Ramos (cell line): ENCODE data around the gene MED1.
"Not testable (repeated sequence)": the region's sequence is repeated elsewhere in the genome, so short reads cannot be mapped to it uniquely, and the experiment has no call there.

Source experiments
- in situ Hi-C: fragments of 300-500 bp; cut with MboI; formaldehyde crosslinking; loops from one replicate; pipeline ENCODE4 v1.14.3; 2022; ENCODE audit warnings: low sequenced_read_pairs; ENCODE audit not compliant: unreplicated experiment

The MED1 gene

DNA sequence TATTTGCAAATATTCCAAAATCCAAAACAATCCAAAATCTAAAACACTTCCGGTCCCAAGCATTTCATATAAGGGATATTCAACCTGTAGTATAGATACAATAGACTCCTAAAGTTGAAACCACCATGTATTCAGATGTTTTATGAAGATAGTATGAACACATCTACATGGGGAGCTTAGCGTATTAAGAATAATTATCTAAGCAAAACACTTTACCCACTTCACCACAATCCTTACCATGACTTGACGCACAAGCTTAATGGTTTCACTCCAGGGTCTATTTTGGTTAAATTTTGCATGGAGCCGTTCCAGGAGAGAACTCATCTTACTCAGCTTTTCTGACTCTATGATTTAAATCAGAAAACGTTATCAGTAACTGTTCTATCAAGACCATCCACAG, 3.5 kb downstream of the MED1 start:
- in situ Hi-C loops, result no loop called here

DNA sequence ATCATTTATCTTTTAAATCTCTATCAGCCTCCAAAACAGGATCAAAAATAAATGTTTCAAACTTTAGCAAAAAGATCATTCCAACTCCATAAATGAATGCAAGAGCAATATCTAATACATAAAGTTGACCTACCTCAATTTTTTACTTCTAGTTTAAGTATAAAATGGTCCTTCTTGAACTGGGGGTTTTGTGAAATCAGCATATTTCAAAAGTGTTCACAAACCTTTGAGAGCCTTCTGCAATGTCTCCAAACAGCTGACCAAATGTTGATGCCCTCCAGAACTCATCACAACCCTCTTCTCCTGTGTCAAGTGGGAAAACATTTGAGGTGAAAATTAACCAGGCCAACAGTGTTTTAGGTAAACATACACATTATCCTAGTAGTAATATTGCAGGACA, 7.7 kb downstream of the MED1 start:
- in situ Hi-C loops, result no loop called here

DNA sequence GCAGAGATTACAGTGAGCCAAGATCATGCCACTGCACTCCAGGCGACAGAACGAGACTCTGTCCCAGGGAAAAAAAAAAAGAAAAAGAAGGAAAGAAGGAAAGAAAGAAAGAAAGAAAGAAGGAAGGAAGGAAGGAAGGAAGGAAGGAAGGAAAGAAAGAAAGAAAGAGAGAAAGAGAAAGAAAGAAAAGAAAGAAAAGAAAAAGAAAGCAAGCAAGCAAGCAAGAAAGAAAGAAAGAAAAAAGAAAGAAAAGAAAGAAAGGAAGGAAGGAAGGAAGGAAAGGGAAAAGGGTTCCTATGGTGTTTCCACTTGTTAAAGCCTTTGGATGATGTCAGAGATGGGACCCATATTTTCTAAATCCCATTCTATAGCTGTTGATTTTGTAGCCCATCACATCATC, 11.2 kb downstream of the MED1 start:
- in situ Hi-C loops, result not testable (repeated sequence)

DNA sequence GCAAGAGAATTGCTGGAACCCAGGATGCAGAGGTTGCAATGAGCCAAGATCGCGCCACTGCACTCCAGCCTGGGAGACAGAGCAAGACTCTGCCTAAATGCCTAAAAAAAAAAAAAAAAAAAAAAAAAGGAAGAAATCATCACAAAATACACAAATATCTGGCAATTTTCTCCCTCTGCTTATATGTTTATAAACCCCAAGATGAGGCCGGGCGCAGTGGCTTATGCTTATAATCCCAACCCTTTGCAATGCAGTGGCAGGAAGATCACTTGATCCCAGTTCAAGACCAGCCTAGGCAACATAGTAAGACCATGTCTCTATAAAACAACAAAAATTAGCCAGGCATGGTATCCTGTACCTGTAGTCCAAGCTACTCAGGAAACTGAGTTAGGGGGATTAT, 21.5 kb downstream of the MED1 start:
- in situ Hi-C loops, result no loop called here

DNA sequence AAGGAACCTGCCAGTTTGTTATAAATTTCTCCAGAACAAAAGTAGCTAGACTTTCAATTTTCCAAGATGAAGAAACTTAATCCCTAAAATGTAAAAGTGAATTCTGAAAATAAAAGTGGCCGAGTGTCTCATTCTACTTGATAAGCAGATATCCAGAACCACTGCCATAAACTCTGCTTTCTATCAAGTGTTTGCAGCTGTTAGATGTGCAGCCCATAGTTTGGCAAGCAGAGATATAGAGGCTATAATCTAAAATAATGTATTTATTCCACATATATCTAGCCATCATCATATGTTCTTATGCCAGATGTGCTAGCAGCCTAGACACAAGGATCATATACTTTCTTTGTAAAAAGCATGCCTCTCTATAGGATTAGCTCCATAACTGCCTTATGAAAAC, 34.9 kb downstream of the MED1 start:
- in situ Hi-C loops, result no loop called here

DNA sequence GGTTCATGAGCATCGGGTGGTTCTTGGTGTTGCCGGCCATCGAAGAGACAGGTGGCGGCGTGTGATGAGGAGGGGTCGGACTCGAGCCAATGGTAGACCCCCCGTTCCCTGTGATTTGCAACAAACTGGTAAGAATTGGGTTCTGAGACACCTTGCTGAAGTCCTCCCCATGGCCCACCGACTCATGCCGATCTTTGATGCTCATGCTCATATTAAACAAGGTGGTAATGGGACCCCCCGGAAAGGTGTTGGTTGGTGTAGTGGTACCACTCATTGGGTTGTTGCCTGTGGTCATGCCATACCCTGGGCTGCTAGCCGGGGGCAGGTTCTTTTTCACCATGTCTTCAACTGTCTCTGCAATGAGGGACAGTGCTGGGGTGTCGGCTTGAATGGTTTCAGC, 40.8 kb downstream of the MED1 start:
- in situ Hi-C loops, result no loop called here

DNA sequence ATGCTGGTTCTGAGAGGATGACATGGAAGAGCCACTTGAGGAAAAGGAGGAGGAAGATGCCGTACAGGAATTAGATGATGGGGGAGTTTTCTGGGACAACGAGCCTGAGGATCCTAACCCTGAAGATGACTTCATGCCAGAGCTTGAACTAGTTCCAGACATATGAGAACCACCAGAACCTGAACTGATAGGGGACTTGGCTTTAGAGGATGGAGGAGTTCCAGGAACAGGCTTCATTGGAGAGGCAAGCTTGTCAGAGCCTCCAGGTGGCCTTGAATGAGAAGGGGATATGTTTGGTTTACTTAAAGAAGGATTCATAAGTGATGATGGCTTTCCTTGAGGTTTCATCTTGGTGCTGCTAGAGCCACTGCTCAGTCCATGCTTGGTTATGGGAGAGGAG, 42.7 kb downstream of the MED1 start:
- in situ Hi-C loops, result no loop called here

DNA sequence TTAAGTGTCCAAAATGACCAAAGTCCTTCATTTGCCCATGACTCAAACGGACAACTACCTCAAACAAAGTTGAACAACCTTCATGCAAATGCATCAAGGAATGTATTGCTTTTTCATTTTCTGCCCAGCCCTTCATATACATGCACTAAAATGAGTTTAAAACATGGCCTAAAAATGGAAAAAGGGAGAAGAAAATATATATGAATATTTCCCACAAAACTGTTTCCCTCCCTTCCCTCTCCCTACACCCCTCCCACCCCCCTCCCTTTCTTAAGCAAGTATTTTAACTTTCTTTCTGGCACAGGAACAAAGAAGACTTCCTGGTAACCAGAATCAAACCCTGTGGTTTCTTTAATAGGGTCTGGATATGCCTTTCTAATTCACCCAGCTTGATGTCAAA, 44.1 kb downstream of the MED1 start:
- in situ Hi-C loops, result no loop called here

DNA sequence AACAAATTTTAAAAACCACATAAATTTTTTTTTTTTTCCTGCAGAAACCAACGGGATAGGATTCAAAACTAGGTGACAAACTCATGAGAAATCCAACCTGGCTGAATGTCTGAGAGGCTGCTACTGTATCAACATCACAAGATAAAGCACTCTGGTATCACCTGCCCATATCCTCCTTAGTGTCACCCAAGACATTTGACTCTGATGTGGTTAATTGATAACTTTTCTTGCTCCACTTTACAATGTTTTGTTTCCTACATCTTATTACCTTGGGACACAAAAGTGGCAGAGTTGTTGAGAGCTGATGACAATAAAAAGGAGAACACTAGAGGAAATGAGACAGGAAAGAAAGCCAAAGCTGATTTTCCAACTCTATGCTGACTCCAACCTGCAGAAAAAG, 45.6 kb downstream of the MED1 start:
- in situ Hi-C loops, result no loop called here

DNA sequence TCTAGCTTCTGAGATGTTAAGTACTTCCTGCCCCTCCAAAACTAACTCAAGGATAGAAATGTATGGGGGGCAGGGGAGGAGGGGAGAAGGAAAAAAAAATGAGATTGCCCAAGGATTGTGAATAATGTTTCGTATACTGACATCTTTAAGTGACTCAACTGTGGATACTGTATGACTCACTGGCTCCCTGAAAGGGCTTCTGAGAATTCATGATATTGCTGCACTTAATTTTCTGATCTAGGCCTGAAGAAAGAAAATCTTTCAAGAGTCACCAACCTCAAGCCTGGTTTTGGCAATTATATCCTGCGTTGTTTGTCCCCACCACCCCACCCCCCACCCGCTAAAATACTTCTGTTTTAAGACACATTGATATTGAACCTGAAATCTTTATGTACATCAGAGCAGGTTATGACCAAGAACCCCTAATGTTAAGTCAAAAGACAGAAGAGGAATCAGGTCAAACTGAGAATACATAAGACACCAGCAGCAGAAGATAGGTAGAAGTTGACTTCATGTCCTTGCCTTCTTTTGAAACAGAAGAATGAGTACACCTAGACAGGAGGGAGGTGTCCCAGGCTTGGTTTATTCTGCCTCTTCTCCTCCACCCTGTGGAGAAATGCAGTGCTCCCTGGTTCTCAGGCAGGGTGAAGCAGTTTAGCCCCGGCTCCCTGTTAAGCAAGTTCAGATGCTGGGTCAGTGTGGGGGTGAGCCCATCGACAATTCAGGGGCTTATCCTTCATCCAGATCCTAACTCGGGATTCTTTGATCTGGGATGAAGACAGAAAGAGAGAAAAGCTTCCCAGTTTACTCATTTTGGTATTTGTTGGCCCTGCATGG, 46.3 kb downstream of the MED1 start:
- in situ Hi-C loops, result no loop called here

DNA sequence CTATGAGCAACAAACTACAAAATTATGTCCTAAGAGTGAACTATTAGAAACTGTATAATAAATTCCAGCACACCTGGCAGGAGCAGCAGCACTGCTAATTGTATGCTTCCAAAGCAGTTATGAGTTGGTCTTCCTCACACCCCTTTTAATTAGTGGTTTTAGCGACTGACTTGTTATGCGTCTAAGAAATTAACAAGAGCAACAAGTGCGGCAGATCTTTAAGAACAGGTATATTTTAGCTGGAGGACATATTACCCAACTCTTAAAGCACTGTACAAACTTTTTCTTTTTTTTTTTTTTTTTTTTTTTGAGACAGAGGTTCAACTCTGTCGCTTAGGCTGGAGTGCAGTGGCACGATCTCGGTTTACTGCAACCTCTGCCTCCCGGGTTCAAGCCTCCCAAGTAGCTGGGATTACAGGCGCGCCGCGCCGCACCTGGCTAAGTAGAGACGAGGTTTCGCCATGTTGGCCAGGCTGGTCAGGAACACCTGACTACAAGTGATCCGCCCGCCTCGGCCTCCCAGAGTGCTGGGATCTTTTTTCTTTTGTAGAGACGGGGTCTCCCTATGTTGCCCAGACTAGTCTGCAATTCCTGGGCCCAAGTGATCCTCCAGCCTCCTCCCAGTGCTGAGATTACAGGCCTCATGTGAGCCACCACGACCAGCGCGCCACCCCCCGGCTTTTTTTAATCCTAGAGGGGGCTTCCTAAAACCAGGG, 48.0 kb downstream of the MED1 start:
- in situ Hi-C loops, result no loop called here

DNA sequence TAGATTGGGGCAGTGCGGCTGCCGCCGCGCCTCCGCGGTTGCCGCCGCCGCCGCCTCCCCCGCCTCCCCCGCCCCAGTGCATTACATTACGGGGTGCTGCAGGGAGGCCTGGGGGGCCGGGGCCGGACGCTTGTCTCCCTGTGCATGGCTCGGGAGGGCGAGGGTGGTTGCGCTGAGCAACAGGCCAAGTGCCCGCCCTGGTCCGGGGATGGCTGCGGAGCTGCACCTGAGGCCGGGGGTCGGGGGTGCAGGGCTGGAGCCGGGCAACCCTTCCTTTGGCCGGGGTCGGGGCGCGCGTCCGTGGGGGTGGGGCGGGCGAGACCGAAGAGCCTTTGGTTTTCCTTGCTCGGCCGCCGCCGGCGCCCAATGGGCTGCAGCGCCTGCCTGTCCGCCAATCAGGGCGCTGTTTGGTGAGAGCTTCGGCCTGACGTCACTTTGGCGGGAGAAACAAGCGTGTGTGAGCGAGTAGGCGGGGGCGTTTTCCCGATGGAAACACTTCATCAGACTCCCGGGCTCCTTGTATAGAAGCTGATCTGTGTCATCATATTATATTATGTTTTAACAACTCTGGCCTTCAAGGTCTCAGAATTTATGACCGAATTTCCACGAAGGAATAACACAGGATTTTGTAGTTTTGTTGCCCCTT, 48.7 kb downstream of the MED1 start:
- in situ Hi-C loops, result no loop called here

DNA sequence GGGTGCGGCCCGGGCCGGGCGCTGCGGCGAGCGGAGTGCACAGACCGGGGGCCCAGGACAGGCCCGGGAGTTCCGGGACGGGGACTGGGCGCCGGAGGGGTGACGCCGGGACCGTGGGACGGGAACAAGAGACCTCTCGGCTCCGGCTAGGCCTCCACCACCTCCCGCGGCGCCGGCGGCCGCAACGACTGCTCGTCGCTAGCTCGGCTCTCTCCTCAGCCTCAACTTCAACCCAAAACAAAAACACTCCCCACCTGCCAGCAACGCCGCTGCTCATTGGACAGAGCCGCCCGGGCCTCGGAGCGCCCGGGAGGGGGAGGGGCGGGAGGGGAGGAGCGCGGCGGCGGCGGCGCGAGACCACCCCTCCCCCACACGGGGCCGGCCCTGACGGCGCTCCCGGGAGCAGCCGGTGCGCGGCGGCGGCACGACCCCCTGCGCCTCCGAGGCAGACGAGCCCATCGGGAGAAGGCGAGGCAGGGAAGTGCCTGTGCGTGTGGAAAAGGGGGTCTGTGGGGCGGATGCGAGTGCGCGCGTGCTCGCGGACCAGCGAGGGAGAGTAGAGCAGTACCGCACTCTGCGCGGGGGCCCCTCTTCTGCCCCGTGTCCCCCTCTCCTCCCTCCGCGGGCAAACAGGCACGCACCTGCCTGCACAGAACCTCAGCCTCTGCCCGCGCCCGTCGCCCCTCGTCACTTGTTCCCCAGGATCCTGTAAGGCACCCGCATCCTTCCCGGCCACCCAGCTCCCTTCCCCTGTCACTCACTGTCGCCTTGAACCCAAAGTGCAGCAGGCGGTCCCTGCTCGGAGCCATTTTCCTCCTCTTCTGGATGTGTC, 49.4 kb downstream of the MED1 start, which contains the start of gene FBXL20:
FBXL20 (minus strand) TSS at position 215 of the 832 bp plus-strand sequence. CDS start 224 bp downstream, outside the sequence.
- in situ Hi-C loops, result no loop called here

DNA sequence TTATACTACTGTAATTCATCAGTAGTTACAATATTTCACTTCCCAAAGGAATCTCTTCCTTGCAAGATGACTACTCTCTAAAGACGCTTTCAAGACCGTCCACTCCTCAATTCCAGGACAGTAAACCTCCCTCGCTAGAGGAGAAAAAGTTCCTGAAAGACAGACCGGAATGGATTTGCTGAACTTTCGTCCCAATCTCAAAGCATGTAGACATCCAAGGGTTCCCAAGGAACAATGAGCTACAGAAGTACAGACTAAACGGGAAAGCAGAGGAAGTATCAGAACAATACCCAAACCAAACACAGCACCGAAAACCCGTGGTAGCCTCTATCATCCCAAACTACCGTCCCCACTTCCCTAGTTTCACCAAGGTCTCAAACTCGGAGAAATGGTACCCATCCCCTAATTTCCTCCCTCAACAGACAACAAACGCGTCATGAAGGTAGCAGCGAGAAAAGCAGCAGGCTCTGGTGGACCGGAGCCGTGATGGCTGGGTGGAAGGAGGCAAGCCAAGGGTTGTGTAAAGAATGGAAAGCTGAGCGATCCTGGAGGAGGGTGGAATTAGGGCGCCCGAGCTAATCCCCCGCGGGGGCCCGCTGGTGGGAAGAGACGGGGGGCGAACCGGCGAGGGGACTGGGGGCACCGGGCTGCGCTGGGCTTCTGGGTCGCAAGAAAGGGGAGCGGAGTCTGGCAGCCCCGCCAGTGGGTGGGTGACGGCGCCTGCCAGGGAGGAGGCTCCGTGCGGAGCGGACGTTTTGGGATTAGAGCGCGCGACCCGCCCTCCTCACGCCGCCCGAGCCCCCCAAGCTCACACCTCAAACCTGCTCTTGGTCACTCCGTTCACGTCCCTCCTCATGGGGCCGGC, 50.3 kb downstream of the MED1 start:
- in situ Hi-C loops, result no loop called here

DNA sequence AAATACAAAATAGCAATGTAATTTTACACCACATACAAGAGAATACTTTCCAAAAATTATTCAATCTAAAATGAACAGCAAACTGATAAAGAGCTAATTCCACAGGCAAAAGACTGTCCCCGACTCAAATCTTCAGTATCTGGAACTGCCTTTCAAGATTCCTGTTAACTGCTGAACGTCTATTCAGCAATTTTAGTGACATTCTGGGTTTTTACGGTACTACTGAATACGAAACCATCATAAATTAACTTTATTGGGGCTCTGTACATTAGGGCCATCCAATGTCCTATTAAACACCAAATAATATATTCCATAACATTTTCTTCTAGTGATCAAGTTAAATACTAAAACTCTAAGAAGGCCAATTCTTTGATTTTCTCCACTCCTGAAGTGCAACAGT, 51.3 kb downstream of the MED1 start:
- in situ Hi-C loops, result no loop called here

DNA sequence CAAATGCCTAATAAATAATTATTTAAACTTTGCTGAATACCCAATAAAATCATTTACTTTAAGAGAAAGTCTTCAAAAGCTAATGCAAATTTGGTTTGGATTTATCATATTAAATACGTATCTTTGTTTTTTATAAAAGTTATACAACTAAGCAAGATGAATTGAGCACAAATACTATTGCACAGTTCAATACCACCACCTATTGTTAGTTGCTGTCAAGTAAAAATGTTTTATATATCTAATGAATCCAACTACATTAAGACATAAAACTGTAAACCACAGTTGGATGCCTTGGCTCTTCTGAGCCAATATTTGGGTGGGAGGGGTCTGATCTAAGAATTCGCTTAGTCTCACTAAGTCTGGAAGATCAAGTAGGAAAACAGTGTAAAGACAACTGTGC, 57.3 kb downstream of the MED1 start:
- in situ Hi-C loops, result no loop called here

DNA sequence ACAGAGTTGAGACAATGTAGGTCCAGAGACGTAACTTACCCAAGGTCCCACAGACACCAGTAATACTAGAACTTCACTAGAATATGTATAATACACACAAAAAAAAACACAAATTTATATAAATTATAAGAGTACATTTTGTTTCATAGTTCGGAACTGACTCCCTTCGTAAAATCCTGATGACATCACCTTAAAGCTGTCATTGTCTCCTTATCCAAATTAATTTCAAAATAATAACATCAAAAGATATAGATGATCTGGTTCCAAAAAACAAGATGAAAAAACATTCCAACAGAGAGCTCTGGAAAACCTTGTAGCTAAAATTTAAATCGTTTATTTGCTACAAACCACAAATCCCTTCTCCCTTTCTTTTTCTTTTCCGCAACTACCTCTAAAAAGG, 59.6 kb downstream of the MED1 start:
- in situ Hi-C loops, result no loop called here

DNA sequence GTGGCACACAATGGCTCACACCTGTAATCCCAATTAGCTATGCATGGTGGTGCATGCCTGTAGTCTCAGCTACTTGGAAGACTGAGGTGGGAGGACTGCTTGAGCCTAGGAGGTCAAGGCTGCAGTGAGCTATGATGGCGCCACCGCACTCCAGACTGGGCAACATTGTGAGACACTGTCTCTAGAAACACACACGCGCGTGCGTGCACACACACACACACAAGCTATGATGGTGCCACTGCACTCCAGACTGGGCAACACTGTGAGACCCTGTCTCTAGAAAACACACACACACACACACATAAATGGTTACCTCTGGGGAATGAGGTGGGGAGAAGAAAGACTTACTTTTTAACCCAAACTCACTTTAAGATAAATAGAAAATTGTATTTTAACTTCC, 66.0 kb downstream of the MED1 start:
- in situ Hi-C loops, result no loop called here

DNA sequence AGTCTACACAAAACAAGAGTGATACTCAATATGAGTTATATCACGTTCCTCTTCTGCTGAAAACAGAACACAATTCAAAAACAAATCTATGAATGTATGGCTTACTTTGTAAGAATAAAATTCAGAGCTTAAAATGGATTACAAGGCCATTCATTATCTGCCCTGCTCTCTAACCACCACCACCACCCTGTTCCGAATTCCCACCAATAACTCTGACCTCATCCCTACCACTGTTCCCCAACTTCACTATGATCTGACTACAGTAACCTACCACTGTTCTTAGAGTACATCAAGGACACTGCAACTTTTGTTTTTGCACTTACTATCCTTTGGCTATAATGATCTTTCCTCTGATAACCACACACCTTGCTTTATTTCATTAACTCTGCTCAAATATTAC, 70.9 kb downstream of the MED1 start:
- in situ Hi-C loops, result no loop called here
